Peyer's patch (tissue), 4 donors: ENCODE data around the gene SSTR3. TPM values are rescaled to one million over a fixed set of nuclear protein-coding genes. Genes with fewer than 3 reads are reported as not detected.

ENCODE experiments used
- DNase-seq, 3 donors: peaks; one replicate each; pipeline ENCODE4 v3.0.0-alpha.2; 2017 to 2019
- H3K27ac ChIP-seq, 4 donors: fragments of 200-600 bp; sonication (generic); one replicate each; pipeline ENCODE4 v1.5.1; 2016 to 2019
- H3K27me3 ChIP-seq, 2 donors: fragments of 200-600 bp; sonication (generic); one replicate each; pipeline ENCODE4 v1.5.1; 2019
- H3K36me3 ChIP-seq, 3 donors: fragments of 200-600 bp; sonication (generic); one replicate each; pipeline ENCODE4 v1.5.1; 2016 to 2019
- H3K4me1 ChIP-seq, 4 donors: fragments of 200-600 bp; sonication (generic); one replicate each; pipeline ENCODE4 v1.5.1; 2016 to 2019
- H3K4me3 ChIP-seq, 4 donors: fragments of 200-600 bp; sonication (generic); 1 replicate in 3 of 4; 2 replicates in 1 of 4; pipeline ENCODE4 v1.5.1; 2016 to 2019; ENCODE audit warnings: mild to moderate bottlenecking in 1 of 4
- H3K9me3 ChIP-seq, 4 donors: fragments of 200-600 bp; sonication (generic); one replicate each; pipeline ENCODE4 v1.5.1; 2016 to 2019; ENCODE audit warnings: mild to moderate bottlenecking in 1 of 4
- CTCF ChIP-seq, 6 experiments: fragments of 450-650 bp in 4 of 6; fragments of 200-600 bp in 2 of 6; sonication (generic) in 1 of 6; IDR thresholded peaks; one replicate each; pipeline ENCODE4 v1.5.1; 2017 to 2019; ENCODE audit warnings: antibody characterized with exemption in 6 of 6, mild to moderate bottlenecking in 3 of 6, moderate library complexity in 1 of 6
- POLR2A ChIP-seq, 2 donors: fragments of 450-650 bp; IDR thresholded peaks; one replicate each; pipeline ENCODE4 v1.5.1; 2017; ENCODE audit warnings: antibody characterized with exemption in 2 of 2, mild to moderate bottlenecking in 2 of 2, moderate library complexity in 2 of 2
- total RNA-seq, 4 donors: library from RNA; depleted of rRNA; stranded (reverse); fragments of >200 nt; gene quantifications; one replicate each; pipeline ENCODE4 v1.1.0, GENCODE V29; 2016

Gene SSTR3
- total RNA-seq, 4 donors from 2014 or later = not detected

GRCh38 chr22:37258005-37258752 lies 45.9 kb upstream of the SSTR3 start:
- no peak for TF ChIP-seq CTCF (IDR thresholded peaks at IDR 0.05)
- TF ChIP-seq POLR2A (IDR thresholded peaks at IDR 0.05) = no peak
- Histone ChIP-seq H3K36me3 (no peaks in the 10 kb centered on the region), H3K27ac (no peak overlapping the region), H3K4me1 (peaks cover 0 to 10% (median 0%) of the 10 kb centered on the region in 4 donors), H3K9me3 (no peaks in the 10 kb centered on the region), H3K4me3 (no peak overlapping the region), H3K27me3 (peaks cover 0 to 4% of the 10 kb centered on the region in 2 donors)
- DNase-seq = peak in 1 of 3 donors; percentile 10

- H3K27me3 ChIP-seq = peaks cover 0 to 4% of the 10 kb centered on the region in 2 donors
Observed at GRCh38 chr22:37256075-37256726, 43.9 kb upstream of the SSTR3 start.

GRCh38 chr22:37255558-37256006 lies 43.3 kb upstream of the SSTR3 start:
- Histone ChIP-seq H3K27me3 (peaks cover 0 to 4% of the 10 kb centered on the region in 2 donors), H3K27ac (no peak overlapping the region), H3K4me3 (no peak overlapping the region), H3K36me3 (no peaks in the 10 kb centered on the region), H3K9me3 (no peaks in the 10 kb centered on the region), H3K4me1 (peaks cover 0 to 8% (median 0%) of the 10 kb centered on the region in 4 donors)
- no peak for TF ChIP-seq CTCF (IDR thresholded peaks at IDR 0.05)
- TF ChIP-seq POLR2A (IDR thresholded peaks at IDR 0.05) = no peak
- no peak for DNase-seq

More at GRCh38 chr22:37256075-37256726, 43.9 kb upstream of the SSTR3 start:
- Histone ChIP-seq H3K4me3 (no peak overlapping the region), H3K27ac (no peak overlapping the region), H3K9me3 (no peaks in the 10 kb centered on the region), H3K4me1 (peaks cover 0 to 10% (median 0%) of the 10 kb centered on the region in 4 donors), H3K36me3 (no peaks in the 10 kb centered on the region)
- TF ChIP-seq CTCF (IDR thresholded peaks at IDR 0.05) (no peak), POLR2A (IDR thresholded peaks at IDR 0.05) (no peak)
- peak in 1 of 3 donors; percentile 24 for DNase-seq

GRCh38 chr22:37254867-37255233 lies 42.6 kb upstream of the SSTR3 start:
- no peak for TF ChIP-seq CTCF (IDR thresholded peaks at IDR 0.05)
- TF ChIP-seq POLR2A (IDR thresholded peaks at IDR 0.05) = no peak
- Histone ChIP-seq H3K9me3 (no peaks in the 10 kb centered on the region), H3K4me1 (peaks cover 0 to 6% (median 0%) of the 10 kb centered on the region in 4 donors), H3K27ac (no peak overlapping the region), H3K27me3 (peaks cover 0 to 4% of the 10 kb centered on the region in 2 donors), H3K36me3 (no peaks in the 10 kb centered on the region), H3K4me3 (no peak overlapping the region)
- DNase-seq = no peak

- no peak overlapping the region for H3K4me3 ChIP-seq
- TF ChIP-seq POLR2A (IDR thresholded peaks at IDR 0.05) (no peak), CTCF (IDR thresholded peaks at IDR 0.05) (no peak)
- H3K4me1 ChIP-seq = peaks cover 0 to 6% (median 0%) of the 10 kb centered on the region in 4 donors
- DNase-seq = peak in 2 of 3 donors; percentile 2 to 31
- no peak overlapping the region for H3K27ac ChIP-seq
- H3K27me3 ChIP-seq = peaks cover 0 to under 1% of the 10 kb centered on the region in 2 donors
- H3K36me3 ChIP-seq = no peaks in the 10 kb centered on the region
- no peaks in the 10 kb centered on the region for H3K9me3 ChIP-seq
Observed at GRCh38 chr22:37254209-37254866, 42.1 kb upstream of the SSTR3 start.
